Activated naive CD8-positive, alpha-beta T cell treated with anti-CD3 and anti-CD28 coated beads, Interleukin-2, amount 50 U/mL, for 24 hours (primary cell): ENCODE data around the gene PANX2.
A peak's percentile ranks its signal among the peaks of the same experiment; 100 is the strongest.

Experiments
- ATAC-seq: fragments of 150-1000 bp; cut with Tn5 transposase; one replicate; pipeline ENCODE4 v1.10.0; 2021
- DNase-seq: peaks from one replicate; pipeline ENCODE4 v3.0.0; 2021
- H3K27ac Mint-ChIP-seq: one replicate; pipeline ENCODE4 v1.8.0; 2021; ENCODE audit warnings: mild to moderate bottlenecking, mixed read lengths
- H3K27me3 Mint-ChIP-seq: one replicate; pipeline ENCODE4 v1.8.0; 2021; ENCODE audit warnings: mixed read lengths
- H3K36me3 Mint-ChIP-seq: one replicate; pipeline ENCODE4 v1.8.0; 2021; ENCODE audit warnings: low read depth, mixed read lengths
- H3K4me1 Mint-ChIP-seq: one replicate; pipeline ENCODE4 v1.8.0; 2021; ENCODE audit warnings: mixed read lengths
- H3K4me3 Mint-ChIP-seq: one replicate; pipeline ENCODE4 v1.8.0; 2021; ENCODE audit warnings: mild to moderate bottlenecking, moderate library complexity, mixed read lengths
- H3K9me3 Mint-ChIP-seq: one replicate; pipeline ENCODE4 v1.8.0; 2021; ENCODE audit warnings: mixed read lengths

Gene PANX2

DNA sequence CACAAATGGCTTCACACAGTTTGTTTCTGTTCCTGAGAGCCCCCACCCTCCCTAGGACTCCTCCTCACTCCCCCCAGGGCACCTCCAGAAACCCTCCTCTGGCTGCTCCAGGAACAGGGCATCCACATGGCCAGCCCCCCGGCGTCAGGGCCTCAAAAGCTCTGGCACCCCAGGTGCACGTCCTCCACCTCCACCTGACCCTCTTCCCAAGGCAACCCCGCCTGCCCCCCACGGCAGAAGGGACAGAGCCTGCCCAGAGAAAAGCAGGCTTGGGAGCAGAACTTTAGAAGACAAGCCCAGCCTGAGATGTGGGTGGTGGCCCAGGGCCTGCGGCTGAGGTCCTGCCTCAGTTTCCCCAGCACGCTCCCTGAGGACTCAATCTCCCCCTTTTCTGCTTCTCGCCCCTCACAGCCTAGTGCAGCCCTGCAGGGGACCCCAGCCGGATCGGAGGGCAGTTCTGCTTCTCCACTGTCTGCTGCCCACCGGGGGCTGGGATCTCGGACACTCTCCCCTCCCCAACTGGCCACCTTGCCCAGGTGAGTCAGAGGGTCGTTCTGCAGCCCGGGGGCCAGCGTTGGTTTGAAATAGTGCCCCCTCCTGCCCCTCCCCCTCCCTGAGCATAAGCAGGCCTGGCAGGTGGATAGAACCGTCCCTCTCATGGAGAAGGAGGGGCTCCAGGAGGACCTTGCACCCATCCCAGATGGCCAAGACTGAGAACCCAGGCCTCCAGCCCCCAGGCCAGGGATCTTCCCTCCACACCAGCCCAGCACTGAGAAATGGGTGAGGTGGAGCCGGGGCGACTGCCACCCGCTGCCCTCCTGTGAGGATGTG is 12.8 kb downstream of the PANX2 start:
- H3K4me3 Mint-ChIP-seq, result peak overlapping the region; percentile 40
- no peaks in the 10 kb centered on the region for H3K9me3 Mint-ChIP-seq
- ATAC-seq (no peak), DNase-seq (no peak)
- peaks cover 4% of the 10 kb centered on the region for H3K36me3 Mint-ChIP-seq
- no peak overlapping the region for H3K27ac Mint-ChIP-seq
- no peaks in the 10 kb centered on the region for H3K27me3 Mint-ChIP-seq
- H3K4me1 Mint-ChIP-seq, result peaks cover 23% of the 10 kb centered on the region

DNA sequence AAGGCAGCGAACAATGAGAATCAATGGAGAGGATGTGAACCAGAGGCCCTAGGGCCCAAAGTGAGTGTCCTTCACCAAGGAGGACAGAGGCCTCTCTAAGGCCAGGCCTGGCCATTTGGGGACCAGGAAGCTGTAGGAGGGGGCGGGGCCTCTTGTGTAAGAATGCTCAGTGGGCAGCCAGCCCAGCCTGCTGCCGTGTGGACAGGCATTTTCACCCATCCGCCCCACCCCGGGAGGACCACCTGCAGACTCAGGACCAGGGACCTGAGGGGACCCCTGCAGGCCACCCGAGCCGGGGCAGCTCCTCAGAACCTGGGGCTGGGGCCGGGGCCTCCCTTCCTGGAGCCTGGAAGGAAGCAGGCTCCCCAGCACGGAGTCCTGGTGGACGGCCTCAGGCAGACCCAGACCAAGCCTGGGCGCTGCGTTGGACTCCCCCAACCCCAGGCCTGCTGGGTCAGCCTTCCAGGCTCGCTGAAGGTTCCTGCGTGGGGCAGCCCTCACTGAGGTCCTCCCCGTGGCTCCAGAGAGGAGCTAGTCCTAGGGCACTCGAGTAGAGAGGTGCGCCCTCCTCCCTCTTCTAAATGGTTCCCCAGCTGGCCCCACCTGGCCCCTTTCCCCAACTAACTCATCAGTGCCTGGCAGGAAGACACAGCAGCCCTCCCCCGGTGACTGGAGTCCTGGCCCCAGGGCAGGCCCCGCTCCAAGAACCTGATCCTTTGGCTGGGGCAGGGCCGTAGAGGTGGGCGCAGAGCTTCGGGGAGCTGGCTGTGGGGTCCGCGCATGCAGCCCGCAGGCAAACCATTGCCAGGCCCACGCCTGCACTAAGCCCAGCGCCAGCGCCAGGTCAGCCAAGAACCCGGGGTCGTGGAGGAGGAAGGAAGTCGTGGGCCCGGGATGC is 13.7 kb downstream of the PANX2 start:
- Mint-ChIP-seq H3K4me1 (peaks cover 30% of the 10 kb centered on the region), H3K27ac (no peak overlapping the region), H3K4me3 (peak overlapping the region; percentile 73), H3K9me3 (no peaks in the 10 kb centered on the region), H3K36me3 (peaks cover 4% of the 10 kb centered on the region), H3K27me3 (no peaks in the 10 kb centered on the region)
- no peak for DNase-seq
- no peak for ATAC-seq

GRCh38 chr22:50184902-50185374 is 14.4 kb downstream of the PANX2 start:
- H3K27ac Mint-ChIP-seq, result no peak overlapping the region
- DNase-seq, result no peak
- peaks cover 4% of the 10 kb centered on the region for H3K36me3 Mint-ChIP-seq
- H3K4me3 Mint-ChIP-seq, result peak overlapping the region; percentile 84
- H3K4me1 Mint-ChIP-seq, result peaks cover 33% of the 10 kb centered on the region
- no peaks in the 10 kb centered on the region for H3K27me3 Mint-ChIP-seq
- ATAC-seq, result no peak
- no peaks in the 10 kb centered on the region for H3K9me3 Mint-ChIP-seq

DNA sequence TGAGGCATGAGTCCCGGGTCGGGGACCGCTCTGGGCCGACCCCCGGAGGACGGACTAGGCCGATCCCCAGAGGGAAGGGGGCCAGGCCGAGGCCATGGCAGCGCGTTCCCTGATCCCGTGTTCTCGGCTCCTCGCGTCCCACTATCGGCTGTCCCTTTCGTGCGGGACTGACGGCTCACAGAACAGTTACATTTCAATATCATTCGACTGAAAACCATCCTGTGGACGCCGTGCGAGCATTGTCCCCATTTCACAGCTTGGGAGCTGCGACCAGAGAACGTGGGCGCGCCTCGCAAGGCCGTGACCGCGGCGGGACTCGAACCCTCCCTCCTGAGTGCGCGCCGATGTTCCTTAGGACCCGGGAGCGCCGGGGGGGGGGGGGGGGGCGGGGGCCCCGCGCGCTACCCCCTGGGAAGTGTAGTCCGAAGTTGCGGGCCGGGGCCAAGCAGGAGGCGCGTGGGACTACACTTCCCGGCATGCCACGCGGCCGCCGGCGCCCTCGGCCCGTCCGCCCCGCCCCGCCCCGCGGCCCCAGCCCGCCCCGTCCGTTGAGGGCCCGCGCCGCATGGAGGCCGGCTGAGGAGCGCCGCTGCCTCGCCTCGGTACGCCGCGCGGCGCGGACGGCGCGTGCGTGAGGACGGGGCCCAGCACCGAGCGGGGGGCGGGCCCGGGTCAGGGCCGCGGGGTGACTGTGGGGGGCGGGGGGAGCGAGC is 15.0 kb downstream of the PANX2 start, which contains the start of gene TRABD:
Gene TRABD, plus strand, starts transcription at position 539 of the 713 bp plus-strand sequence. CDS start 7,148 bp downstream, outside the sequence.
- Mint-ChIP-seq H3K4me3 (peak within 1 kb of the TSS; percentile 95), H3K27me3 (no peaks in the 10 kb centered on the region), H3K4me1 (peaks cover 36% of the 10 kb centered on the region), H3K9me3 (no peaks in the 10 kb centered on the region), H3K27ac (peak within 1 kb of the TSS; percentile 96), H3K36me3 (peaks cover 4% of the 10 kb centered on the region)
- DNase-seq, result peak; percentile 91
- ATAC-seq, result peak; percentile 75

- no peaks in the 10 kb centered on the region for H3K27me3 Mint-ChIP-seq
- H3K4me3 Mint-ChIP-seq, result peak overlapping the region; percentile 95
- DNase-seq (no peak), ATAC-seq (no peak)
- peak overlapping the region; percentile 96 for H3K27ac Mint-ChIP-seq
- H3K9me3 Mint-ChIP-seq, result no peaks in the 10 kb centered on the region
- H3K4me1 Mint-ChIP-seq, result peaks cover 43% of the 10 kb centered on the region
- H3K36me3 Mint-ChIP-seq, result peaks cover 4% of the 10 kb centered on the region
These were observed 15.7 kb downstream of the PANX2 start for GRCh38 chr22:50186181-50186714.

- DNase-seq (no peak), ATAC-seq (no peak)
- peak overlapping the region; percentile 95 for H3K4me3 Mint-ChIP-seq
- H3K27me3 Mint-ChIP-seq, result no peaks in the 10 kb centered on the region
- H3K36me3 Mint-ChIP-seq, result peaks cover 10% of the 10 kb centered on the region
- no peaks in the 10 kb centered on the region for H3K9me3 Mint-ChIP-seq
- peaks cover 50% of the 10 kb centered on the region for H3K4me1 Mint-ChIP-seq
- peak overlapping the region; percentile 96 for H3K27ac Mint-ChIP-seq
These were observed 16.4 kb downstream of the PANX2 start for GRCh38 chr22:50186761-50187523.

DNA sequence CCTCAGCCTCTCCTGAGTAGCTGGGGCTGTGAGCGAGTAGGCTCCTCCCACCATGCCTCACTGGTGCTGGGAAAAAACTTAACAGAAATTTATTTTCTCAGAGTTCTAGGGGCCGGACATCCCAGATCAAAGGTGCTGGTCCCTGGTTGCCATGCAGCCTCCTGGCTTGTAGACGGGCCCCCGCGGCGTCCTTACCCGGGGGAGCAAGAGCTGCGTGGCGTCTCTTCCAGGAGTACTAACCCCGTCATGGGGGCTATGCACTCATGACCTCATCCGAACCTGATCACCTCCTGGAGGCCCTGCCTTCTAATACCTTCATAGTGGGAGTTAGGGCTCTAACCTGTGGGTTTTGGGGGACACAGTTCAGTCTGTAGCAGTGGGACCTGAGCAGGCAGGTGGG is 17.8 kb downstream of the PANX2 start:
- Mint-ChIP-seq H3K4me3 (no peak overlapping the region), H3K9me3 (no peaks in the 10 kb centered on the region), H3K27ac (no peak overlapping the region), H3K36me3 (peaks cover 15% of the 10 kb centered on the region), H3K4me1 (peaks cover 62% of the 10 kb centered on the region), H3K27me3 (no peaks in the 10 kb centered on the region)
- ATAC-seq (no peak), DNase-seq (no peak)

GRCh38 chr22:50189184-50189848 is 18.8 kb downstream of the PANX2 start:
- Mint-ChIP-seq H3K36me3 (peaks cover 15% of the 10 kb centered on the region), H3K4me1 (peaks cover 62% of the 10 kb centered on the region), H3K4me3 (peak overlapping the region; percentile 42), H3K9me3 (no peaks in the 10 kb centered on the region), H3K27ac (peak overlapping the region; percentile 63), H3K27me3 (no peaks in the 10 kb centered on the region)
- no peak for ATAC-seq
- DNase-seq, result no peak

GRCh38 chr22:50189849-50190181 is 19.3 kb downstream of the PANX2 start:
- DNase-seq (no peak), ATAC-seq (peak; percentile 1)
- peak overlapping the region; percentile 42 for H3K4me3 Mint-ChIP-seq
- peak overlapping the region; percentile 94 for H3K27ac Mint-ChIP-seq
- H3K36me3 Mint-ChIP-seq, result peaks cover 15% of the 10 kb centered on the region
- no peaks in the 10 kb centered on the region for H3K27me3 Mint-ChIP-seq
- H3K4me1 Mint-ChIP-seq, result peaks cover 58% of the 10 kb centered on the region
- no peaks in the 10 kb centered on the region for H3K9me3 Mint-ChIP-seq

- peak; percentile 79 for DNase-seq
- peak overlapping the region; percentile 82 for H3K4me3 Mint-ChIP-seq
These were observed 19.8 kb downstream of the PANX2 start for GRCh38 chr22:50190182-50190940.

GRCh38 chr22:50190941-50191741 is 20.6 kb downstream of the PANX2 start:
- Mint-ChIP-seq H3K27me3 (no peaks in the 10 kb centered on the region), H3K9me3 (no peaks in the 10 kb centered on the region), H3K4me3 (peak overlapping the region; percentile 82), H3K36me3 (peaks cover 15% of the 10 kb centered on the region), H3K4me1 (peaks cover 59% of the 10 kb centered on the region), H3K27ac (peak overlapping the region; percentile 94)
- peak; percentile 60 for ATAC-seq
- DNase-seq, result peak; percentile 75

More at GRCh38 chr22:50190182-50190940, 19.8 kb downstream of the PANX2 start:
- H3K4me1 Mint-ChIP-seq, result peaks cover 61% of the 10 kb centered on the region
- H3K27ac Mint-ChIP-seq, result peak overlapping the region; percentile 94
- H3K9me3 Mint-ChIP-seq, result no peaks in the 10 kb centered on the region
- ATAC-seq, result peak; percentile 41
- H3K27me3 Mint-ChIP-seq, result no peaks in the 10 kb centered on the region
- H3K36me3 Mint-ChIP-seq, result peaks cover 15% of the 10 kb centered on the region
